OCI-LY7 (cell line): ENCODE measurements around the gene NPM1.

Experiments
- EZH2phosphoT487 ChIP-seq: fragments of 200-600 bp; sonication (generic); IDR thresholded peaks from 2 replicates; pipeline ENCODE4 v1.6.1; 2018; ENCODE audit warnings: low read depth, borderline replicate concordance, mild to moderate bottlenecking, mixed run types, antibody characterized with exemption, low read length, moderate library complexity, mixed read lengths
- TF ChIP-seq, protein P1 (sequence below): fragments of 200-600 bp; sonication (generic); conservative IDR thresholded peaks from 2 replicates; pipeline ENCODE4 v1.5.1; 2014; ENCODE audit warnings: mild to moderate bottlenecking, antibody characterized with exemption, low read length, moderate library complexity, mixed read lengths

DNA sequence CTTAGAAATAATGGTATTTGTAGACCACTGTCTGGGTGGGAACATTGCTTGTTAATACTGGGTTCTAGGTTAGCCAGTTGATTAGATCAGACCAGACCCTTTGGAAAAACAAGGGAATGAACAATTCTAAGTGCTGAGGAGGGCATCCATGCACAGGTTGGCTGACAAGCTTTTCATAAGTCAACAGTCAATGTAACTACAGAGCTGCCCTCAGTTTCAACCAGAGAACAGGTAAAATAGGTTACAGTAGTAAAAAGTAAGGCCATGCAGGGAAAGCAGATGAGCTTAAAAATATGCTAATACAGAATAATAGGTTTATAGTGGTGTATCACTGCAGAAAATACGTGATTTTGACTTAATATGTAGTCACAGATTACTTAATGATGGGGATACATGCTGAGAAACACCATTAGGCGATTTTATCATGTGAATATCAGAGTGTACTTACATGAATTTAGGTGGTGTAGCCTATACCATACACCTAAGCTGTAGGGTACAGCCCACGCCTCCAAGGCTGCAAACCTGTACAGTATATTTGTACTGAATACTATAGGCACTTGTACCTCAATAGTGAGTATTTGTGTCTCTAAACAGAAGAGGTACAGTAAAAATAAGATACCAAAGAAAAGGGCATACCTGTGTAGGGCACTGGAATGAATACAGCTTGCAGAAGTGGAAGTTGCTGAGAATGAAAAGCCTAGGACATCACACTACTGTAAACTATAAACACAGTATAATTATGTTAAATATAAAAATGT is 25.7 kb downstream of the NPM1 start:
- TF ChIP-seq, protein P1, sequence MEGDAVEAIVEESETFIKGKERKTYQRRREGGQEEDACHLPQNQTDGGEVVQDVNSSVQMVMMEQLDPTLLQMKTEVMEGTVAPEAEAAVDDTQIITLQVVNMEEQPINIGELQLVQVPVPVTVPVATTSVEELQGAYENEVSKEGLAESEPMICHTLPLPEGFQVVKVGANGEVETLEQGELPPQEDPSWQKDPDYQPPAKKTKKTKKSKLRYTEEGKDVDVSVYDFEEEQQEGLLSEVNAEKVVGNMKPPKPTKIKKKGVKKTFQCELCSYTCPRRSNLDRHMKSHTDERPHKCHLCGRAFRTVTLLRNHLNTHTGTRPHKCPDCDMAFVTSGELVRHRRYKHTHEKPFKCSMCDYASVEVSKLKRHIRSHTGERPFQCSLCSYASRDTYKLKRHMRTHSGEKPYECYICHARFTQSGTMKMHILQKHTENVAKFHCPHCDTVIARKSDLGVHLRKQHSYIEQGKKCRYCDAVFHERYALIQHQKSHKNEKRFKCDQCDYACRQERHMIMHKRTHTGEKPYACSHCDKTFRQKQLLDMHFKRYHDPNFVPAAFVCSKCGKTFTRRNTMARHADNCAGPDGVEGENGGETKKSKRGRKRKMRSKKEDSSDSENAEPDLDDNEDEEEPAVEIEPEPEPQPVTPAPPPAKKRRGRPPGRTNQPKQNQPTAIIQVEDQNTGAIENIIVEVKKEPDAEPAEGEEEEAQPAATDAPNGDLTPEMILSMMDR, result no peak
- TF ChIP-seq EZH2phosphoT487, result no peak
